GM21529 (cell line): Measurements from ENCODE around the gene OR5H6.
"Not testable (repeated sequence)": the region's sequence is repeated elsewhere in the genome, so short reads cannot be mapped to it uniquely, and the experiment has no call there.

Experiments used
- ATAC-seq: cut with Tn5 transposase; IDR thresholded peaks from one replicate; pipeline ENCODE4 v1.9.1; 2021; ENCODE audit not compliant: unreplicated experiment

OR5H6 gene

DNA sequence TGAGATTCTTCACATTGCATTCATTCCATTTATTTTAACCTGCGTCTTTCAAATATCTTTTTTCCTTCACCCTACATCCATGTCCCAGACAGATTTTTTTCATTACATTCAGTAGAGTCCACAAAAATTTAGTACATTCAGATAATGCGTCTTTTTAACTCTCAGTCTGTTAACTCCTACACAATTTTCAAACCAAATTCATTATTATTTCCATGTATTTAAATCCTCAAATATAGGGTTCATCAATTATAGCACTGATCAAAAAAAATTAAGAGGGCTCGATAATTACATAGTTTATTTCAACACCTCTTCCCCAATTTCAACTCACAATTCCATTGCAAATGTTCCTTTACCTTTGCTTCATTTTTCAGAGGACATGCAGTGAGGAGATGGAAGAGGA lies at the start of gene OR5H6:
Gene OR5H6 (plus strand): TSS at position 301 of the 400 bp plus-strand sequence. CDS start 89 bp downstream, at position 390.
- no peak for ATAC-seq

- ATAC-seq: no peak
Observed at GRCh38 chr3:98215051-98215450, 49.0 kb upstream of the OR5H6 start.

DNA sequence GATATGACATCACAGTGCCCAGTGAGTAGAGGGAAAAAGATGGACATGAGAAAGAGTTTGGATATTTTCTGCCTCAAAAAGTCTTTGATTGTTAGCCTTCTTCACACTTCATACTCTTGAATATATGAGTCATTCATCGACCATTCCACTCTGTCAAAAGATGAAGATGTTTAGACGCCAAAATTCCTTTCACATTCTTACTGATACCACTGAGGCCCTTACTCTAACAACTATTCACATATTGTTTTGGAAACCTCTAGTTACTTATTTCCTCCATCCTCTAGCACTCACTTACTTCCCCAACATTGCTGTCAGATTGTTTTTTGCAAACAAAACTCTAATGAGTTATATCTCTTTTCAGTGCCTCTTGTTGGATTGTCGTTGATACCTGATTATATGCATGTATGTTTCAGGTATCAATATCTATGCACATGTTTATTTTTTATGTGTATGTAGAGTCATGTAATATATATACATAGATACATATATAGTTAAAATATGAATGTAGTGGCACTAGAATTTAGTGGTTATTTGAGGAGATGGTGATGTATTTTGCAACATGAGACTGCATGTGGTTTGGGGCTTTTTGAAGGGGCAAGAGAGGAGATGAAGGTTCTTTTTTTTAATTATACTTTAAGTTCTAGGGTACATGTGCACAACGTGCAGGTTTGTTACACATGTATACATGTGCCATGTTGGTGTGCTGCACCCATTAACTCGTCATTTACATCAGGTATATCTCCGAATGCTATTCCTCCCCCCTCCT lies 40.0 kb upstream of the OR5H6 start:
- no peak for ATAC-seq

- ATAC-seq: no peak
Observed at GRCh38 chr3:98232489-98232888, 31.6 kb upstream of the OR5H6 start.

- no peak for ATAC-seq
Observed at GRCh38 chr3:98233468-98233867, 30.6 kb upstream of the OR5H6 start.

GRCh38 chr3:98240131-98240530 lies 23.9 kb upstream of the OR5H6 start:
- ATAC-seq: no peak

DNA sequence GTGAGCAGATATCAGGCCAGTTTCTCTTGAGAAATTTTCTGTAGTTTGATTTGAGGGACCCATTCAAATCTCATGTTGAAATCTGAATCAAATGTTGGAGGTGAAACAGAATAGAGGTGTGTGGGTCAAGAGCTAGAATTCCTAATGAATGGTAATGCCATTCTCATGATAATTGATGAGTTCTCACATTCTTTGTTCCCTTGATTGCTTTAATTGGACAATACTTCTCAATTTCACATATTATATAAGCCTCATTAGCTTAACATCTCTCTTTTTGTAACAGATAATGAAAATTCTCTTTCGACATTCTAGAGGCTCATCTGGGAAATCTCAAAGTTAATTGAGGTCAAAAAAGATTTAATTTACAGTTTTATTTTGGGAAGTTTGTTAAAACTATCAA lies 21.9 kb upstream of the OR5H6 start:
- ATAC-seq: no peak

DNA sequence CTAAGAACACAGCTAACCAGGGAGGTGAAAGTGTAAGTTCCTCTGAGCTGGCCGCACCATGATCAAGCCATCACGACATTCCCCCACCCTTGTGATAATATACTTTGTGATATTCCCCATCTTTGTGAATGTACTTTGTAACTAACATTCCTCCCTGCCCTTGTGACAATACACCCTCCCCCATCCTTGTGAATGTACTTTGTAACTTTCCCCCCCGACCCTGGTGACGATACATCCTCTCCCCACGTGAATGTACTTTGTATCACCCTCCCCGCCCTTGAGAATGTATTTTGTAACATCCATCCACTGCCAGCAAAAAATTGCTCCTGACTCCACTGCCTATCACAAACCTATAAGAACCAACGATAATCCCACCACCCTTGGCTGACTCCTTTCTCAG lies 20.2 kb upstream of the OR5H6 start:
- no peak for ATAC-seq

- no peak for ATAC-seq
Observed at GRCh38 chr3:98246142-98246541, 17.9 kb upstream of the OR5H6 start.

DNA sequence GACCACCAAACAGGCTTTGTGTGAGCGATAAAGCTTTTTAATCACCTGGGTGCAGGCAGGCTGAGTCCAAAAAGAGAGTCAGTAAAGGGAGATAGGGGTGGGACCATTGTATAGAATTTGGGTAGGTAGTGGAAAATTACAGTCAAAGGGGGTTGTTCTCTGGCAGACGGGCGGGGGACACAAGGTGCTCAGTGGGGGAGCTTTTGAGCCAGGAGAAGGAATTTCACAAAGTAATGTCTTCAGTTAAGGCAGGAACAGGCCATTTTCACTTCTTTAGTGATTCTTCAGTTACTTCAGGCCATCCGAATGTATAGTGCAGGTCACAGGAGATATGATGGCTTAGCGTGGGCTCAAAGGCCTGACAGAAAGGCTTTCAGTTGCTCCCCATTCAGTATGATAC lies 8.0 kb upstream of the OR5H6 start:
- not testable (repeated sequence) for ATAC-seq

DNA sequence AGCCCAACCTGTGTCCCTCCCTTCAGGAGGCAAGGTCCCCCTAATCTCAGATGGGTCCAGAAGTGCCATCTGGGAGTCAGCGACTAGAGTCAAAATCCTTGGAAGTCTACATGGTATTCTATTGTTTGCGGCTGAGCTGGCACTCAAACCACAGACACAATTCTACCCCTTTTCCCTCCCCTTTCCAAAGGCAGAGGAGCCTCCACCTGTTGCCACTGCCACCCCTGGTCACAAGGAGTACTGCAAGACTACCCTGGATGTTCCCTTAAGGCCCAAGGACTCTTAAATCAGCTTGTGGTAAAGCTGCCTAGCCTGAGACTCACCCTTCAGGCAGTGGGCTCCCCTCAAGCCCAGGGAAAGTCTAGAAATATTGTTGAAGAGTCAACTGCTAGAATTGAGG lies 4.3 kb upstream of the OR5H6 start:
- peak; percentile 82 for ATAC-seq

- no peak for ATAC-seq
Observed at GRCh38 chr3:98262046-98262445, 2.0 kb upstream of the OR5H6 start.

- ATAC-seq: no peak
Observed at GRCh38 chr3:98269846-98270245, 5.8 kb downstream of the OR5H6 start.

GRCh38 chr3:98272126-98272525 lies 8.1 kb downstream of the OR5H6 start:
- no peak for ATAC-seq

DNA sequence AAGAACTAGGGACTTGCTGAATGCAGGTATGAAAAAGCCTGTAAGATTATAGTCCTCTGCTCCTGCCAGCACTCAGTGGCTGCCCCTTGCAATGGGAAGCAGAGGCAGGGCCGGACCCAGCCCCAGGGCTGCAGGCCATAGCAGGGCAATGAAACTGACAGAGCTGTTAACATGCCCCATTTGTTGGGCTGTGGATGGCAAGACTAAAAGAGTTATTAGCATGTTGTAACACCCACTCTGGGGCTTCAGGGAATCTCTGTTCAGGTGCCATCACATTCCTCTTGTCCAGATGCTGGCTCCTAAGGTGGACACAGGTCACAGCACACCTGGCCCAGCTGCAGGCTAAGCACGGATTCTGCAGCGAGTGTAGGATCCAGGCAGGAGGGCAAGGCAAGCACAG lies 10.9 kb downstream of the OR5H6 start:
- ATAC-seq: no peak

DNA sequence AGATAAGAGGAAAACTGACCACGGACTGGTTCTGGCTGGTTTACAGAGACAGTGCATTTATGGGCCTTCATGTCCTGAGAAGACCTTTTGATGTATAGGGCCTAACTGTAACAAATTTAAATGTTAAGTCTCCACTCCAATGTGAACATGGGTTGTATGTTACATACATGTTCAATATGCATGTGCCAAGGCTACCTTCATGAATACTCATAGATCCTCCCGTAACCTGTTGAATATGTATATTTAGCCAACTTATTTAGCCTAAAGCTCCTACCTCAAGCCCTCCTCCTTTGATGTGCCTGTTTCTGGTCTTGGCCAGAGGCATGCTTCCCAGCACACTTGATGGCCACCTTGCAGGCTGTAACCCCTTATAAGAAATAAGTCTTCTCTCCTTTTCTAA lies 18.2 kb downstream of the OR5H6 start, which contains the start of gene OR5H2:
Gene OR5H2 (plus strand): TSS at position 301 of the 400 bp plus-strand sequence. CDS start 398 bp downstream, outside the sequence.
- no peak for ATAC-seq

GRCh38 chr3:98290916-98291315 lies 26.9 kb downstream of the OR5H6 start:
- ATAC-seq: no peak

- ATAC-seq: no peak
Observed at GRCh38 chr3:98291332-98291957, 27.4 kb downstream of the OR5H6 start.
